ENCODE measurements around the gene TMEM120B.
"Not testable (repeated sequence)": the region's sequence is repeated elsewhere in the genome, so short reads cannot be mapped to it uniquely, and the experiment has no call there.

The TMEM120B gene

GRCh38 chr12:121776190-121777098, 63.9 kb downstream of the TMEM120B start:
- peak; percentile 95 for DNase-seq

GRCh38 chr12:121778567-121779421, 66.2 kb downstream of the TMEM120B start:
- no peak for DNase-seq

- DNase-seq: no peak
These were observed 66.9 kb downstream of the TMEM120B start for GRCh38 chr12:121779422-121779895.

- DNase-seq: no peak
These were observed 67.9 kb downstream of the TMEM120B start for GRCh38 chr12:121780429-121780828.

- DNase-seq: no peak
These were observed 69.0 kb downstream of the TMEM120B start for GRCh38 chr12:121781484-121781997.

- DNase-seq: no peak
These were observed 69.7 kb downstream of the TMEM120B start for GRCh38 chr12:121781998-121782979.

- DNase-seq: no peak
These were observed 71.2 kb downstream of the TMEM120B start for GRCh38 chr12:121783766-121784165.

GRCh38 chr12:121784460-121784859, 71.9 kb downstream of the TMEM120B start:
- DNase-seq: no peak

- peak; percentile 49 for DNase-seq
These were observed 73.9 kb downstream of the TMEM120B start for GRCh38 chr12:121786440-121786825.

- DNase-seq: peak; percentile 50
These were observed 74.8 kb downstream of the TMEM120B start for GRCh38 chr12:121787063-121788025.

- no peak for DNase-seq
These were observed 75.7 kb downstream of the TMEM120B start for GRCh38 chr12:121788176-121788818.

GRCh38 chr12:121789233-121789781, 76.8 kb downstream of the TMEM120B start:
- DNase-seq: no peak

GRCh38 chr12:121789800-121790728, 77.5 kb downstream of the TMEM120B start:
- peak; percentile 95 for DNase-seq

GRCh38 chr12:121790785-121791184, 78.2 kb downstream of the TMEM120B start:
- not testable (repeated sequence) for DNase-seq

- no peak for DNase-seq
These were observed 79.4 kb downstream of the TMEM120B start for GRCh38 chr12:121791671-121792551.

GRCh38 chr12:121792607-121793439, 80.3 kb downstream of the TMEM120B start:
- DNase-seq: peak; percentile 60

GRCh38 chr12:121793440-121793837, 80.9 kb downstream of the TMEM120B start, which contains the start of gene RHOF:
TSS of gene RHOF (minus strand) at chr12:121793688. CDS start at chr12:121793633, 55 bp downstream.
- peak; percentile 59 for DNase-seq

All from activated CD4-positive, alpha-beta T cell treated with anti-CD3 and anti-CD28 coated beads, Interleukin-2, amount 50 U/mL, for 1 hour (primary cell).